Ammon's horn (tissue), 1 donor: ENCODE data around the gene KSR2.
"Not testable (repeated sequence)": the region's sequence is repeated elsewhere in the genome, so short reads cannot be mapped to it uniquely, and the experiment has no call there.

ENCODE experiments used
- DNase-seq: peaks from one replicate; pipeline ENCODE4 v3.0.0-alpha.2; 2016; ENCODE audit warnings: low spot score

The KSR2 gene

GRCh38 chr12:117821480-117822175 is 147.2 kb downstream of the KSR2 start:
- DNase-seq = no peak

- no peak for DNase-seq
These were observed 148.4 kb downstream of the KSR2 start for GRCh38 chr12:117820216-117820907.

GRCh38 chr12:117819160-117819559 is 149.6 kb downstream of the KSR2 start:
- DNase-seq = no peak

- peak; percentile 31 for DNase-seq
These were observed 150.4 kb downstream of the KSR2 start for GRCh38 chr12:117818400-117818799.

- DNase-seq = no peak
These were observed 159.3 kb downstream of the KSR2 start for GRCh38 chr12:117809509-117809908.

- no peak for DNase-seq
These were observed 160.8 kb downstream of the KSR2 start for GRCh38 chr12:117807946-117808345.

GRCh38 chr12:117807355-117807754 is 161.4 kb downstream of the KSR2 start:
- DNase-seq = no peak

- no peak for DNase-seq
These were observed 162.9 kb downstream of the KSR2 start for GRCh38 chr12:117805865-117806264.

- no peak for DNase-seq
These were observed 165.8 kb downstream of the KSR2 start for GRCh38 chr12:117803001-117803400.

- not testable (repeated sequence) for DNase-seq
These were observed 168.1 kb downstream of the KSR2 start for GRCh38 chr12:117800711-117801110.

GRCh38 chr12:117797202-117797601 is 171.6 kb downstream of the KSR2 start:
- DNase-seq = no peak

GRCh38 chr12:117792877-117793424 is 175.8 kb downstream of the KSR2 start:
- DNase-seq = no peak

GRCh38 chr12:117792471-117792870 is 176.3 kb downstream of the KSR2 start:
- peak; percentile 21 for DNase-seq

GRCh38 chr12:117790948-117791347 is 177.8 kb downstream of the KSR2 start:
- no peak for DNase-seq

GRCh38 chr12:117790198-117790597 is 178.6 kb downstream of the KSR2 start:
- DNase-seq = no peak

- no peak for DNase-seq
These were observed 179.4 kb downstream of the KSR2 start for GRCh38 chr12:117789195-117789912.

- no peak for DNase-seq
These were observed 190.1 kb downstream of the KSR2 start for GRCh38 chr12:117778656-117779055.

- DNase-seq = no peak
These were observed 193.6 kb downstream of the KSR2 start for GRCh38 chr12:117774941-117775775.

- no peak for DNase-seq
These were observed 199.9 kb downstream of the KSR2 start for GRCh38 chr12:117768860-117769259.

- no peak for DNase-seq
These were observed 202.8 kb downstream of the KSR2 start for GRCh38 chr12:117766008-117766407.

GRCh38 chr12:117762143-117762542 is 206.6 kb downstream of the KSR2 start:
- DNase-seq = no peak
